Measurements from ENCODE around the gene MAP4K3.

GRCh38 chr2:39368376-39368775 lies 68.7 kb downstream of the MAP4K3 start:
- TF ChIP-seq CTCF (IDR thresholded peaks at IDR 0.05) (no peak), POLR2AphosphoS5 (IDR thresholded peaks at IDR 0.05; ENCODE audit: low read depth, low read length) (no peak), REST (IDR thresholded peaks at IDR 0.05; ENCODE audit: insufficient read depth in 1 of 2, low read depth in 2 of 2, low read length in 1 of 2) (no peak), SIN3A (IDR thresholded peaks at IDR 0.05; ENCODE audit: borderline replicate concordance, insufficient read depth, low read depth, low read length) (no peak), TCF7L2 (IDR thresholded peaks at IDR 0.05; ENCODE audit: low read depth, low read length) (no peak)

Measured in Panc1 (cell line).